Epidermal melanocyte (primary cell): ENCODE results near the gene PTOV1.

Source experiments
- DNase-seq: peaks from one replicate; pipeline ENCODE4 v3.0.0; 2011; ENCODE audit warnings: low spot score; ENCODE audit not compliant: insufficient read length

The PTOV1 gene

DNA sequence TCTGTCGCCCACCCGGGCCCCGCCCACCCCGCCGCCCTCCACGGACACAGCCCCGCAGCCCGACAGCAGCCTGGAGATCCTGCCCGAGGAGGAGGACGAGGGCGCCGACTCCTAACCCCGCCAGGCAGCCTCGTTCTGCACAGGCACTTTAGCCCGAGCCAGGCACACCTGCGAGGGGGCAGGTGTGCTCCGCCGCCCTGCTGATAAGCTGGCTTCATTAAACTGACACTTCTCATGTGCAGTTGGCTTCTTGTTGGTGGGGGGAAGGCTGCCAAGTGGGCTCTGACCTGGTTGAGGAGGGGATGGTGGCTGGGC, 37.5 kb downstream of the PTOV1 start:
- no peak for DNase-seq

DNA sequence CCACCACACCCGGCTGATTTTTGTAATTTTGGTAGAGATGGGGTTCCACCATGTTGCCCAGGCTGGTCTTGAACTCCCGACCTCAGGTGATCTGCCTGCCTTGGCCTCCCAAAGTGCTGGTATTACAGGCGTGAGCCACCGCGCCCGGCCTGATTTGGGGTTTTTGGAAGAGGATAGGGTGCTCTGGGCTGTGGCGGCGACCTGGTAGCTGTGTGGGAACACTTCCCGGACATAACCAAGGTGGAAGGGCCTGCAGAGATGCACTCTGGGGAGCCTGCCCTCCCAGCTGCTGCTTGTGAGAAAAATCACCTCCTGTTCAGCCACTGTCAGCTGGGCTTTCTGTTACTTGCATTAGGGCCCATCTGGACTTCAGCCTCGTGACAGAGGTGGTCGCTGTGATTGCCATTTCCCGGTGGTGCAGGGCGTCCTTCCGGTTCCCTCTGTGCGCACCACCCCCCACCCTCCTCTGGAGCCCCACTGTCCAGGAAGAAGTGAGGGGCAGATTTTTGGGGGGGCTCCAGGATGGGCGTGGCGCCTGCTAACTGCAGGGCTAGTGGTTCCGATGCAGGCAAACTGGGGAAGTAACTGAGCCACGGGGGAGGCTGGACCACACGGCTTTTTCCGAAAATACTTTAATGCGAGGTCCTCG, 38.2 kb downstream of the PTOV1 start:
- no peak for DNase-seq

DNA sequence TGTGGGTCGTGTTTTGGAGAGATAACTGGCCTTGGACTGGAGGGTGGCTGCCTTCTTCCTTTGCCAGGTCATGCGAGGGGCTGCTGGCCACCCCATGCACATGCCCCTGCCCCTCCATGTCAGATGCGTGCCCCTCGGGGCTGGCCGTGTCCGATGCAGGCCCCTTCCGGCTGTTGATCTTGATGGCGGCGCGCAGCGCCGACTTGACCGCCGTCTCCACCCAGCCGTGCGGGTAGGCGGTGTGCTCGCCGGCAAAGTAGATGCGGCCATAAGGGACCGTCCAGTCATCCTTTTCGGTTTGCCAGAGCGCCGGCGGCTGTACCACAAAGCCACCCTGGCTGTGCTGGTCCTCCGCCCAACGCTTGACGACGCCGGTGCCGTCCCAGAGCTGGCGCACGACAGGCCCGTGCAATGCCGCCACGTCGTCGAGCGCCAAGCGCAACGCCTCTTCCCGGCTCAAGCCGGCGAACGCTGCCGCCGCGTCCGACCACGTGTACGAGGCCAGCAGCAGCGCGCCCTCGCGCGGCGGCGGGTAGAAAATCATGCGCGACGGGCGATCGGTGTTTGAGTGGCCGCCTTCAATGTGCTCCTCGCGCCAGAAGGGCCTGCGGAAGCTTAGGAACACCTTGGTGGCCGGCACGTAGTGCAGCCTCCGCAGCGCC, 38.9 kb downstream of the PTOV1 start:
- DNase-seq, result no peak

DNA sequence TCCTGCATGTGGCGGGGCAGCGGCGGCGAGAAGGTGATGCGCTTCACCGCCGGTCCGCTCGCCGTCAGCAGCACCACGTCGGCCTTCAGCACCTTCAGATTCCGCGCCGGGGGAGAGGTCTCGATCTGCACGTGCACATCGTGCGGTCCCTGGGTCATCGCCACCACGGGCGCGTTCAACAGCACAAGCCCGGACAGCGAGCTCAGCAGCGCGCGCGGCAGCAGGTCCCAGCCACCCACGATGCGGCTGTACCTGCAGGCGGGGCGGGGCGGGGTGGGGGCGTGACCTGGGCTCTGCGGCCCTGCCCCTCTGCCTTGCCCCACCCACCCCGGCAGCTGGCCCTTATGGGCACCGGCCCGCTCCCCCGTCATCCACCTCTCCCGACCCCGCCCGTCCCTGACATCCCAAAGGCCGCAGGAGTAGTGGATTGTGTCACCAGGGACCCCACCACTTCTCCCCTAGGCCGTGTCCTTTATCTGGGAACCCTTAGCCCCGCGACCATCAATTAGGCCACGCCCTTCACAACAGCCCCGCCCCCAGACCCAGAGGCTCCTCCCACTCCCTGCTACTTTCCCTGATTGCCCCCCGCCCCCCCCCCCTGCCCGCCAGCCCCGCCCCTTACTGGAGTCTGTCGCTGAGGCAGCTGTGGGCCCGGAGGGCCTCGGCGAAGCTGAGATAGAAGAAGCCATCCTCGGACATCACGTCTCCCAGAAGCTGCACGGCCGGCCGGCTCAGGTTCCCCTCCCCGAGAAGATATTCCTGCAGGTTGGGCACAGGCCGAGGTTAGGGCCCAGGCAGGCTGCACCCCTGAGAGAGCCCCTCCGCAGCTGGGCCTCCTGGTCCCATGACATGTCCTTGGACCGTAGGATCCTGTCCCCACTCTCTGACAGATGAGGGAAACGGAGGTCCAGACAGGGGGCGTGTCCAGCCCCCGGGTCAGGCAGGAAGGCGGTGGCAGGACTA, 39.7 kb downstream of the PTOV1 start:
- DNase-seq, result no peak

DNA sequence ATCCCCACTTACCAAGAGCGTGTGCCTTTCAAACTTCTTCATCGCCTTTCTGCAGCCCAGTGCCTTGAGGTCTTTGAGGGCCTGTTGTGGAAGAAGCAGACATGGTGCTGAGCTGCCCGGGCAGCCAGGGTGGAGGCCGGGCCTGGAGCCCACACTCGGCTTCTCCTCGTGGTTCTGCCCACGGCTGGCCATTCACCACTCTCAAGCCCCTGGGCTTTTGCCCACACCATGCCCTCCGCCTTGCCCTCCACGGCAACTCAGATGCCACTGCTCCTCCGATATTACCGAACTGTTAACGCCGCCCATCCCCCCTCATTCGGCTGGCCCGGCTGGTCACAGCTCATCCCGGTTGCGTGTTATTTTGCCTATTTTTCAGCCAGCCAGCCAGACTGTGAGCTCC, 40.4 kb downstream of the PTOV1 start:
- DNase-seq, result no peak

DNA sequence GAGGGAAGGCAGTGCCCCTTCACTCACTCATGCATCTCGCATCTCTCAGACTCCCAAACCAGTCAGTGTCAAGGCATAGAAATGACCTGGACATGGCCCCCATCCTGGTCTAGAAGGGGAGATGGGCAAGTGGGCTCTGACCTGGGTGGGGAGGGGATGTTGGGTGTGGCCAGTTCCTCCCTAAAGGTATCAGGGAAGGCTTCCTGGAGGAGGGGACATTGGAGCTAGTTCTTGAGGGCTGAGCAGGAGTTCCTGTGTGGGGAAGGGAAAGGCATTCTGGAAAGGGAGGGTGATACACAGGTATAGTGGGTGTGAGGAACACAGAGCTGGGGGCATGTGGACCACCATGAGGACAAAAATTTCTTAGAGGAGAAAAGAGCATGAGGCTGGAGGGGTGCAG, 41.8 kb downstream of the PTOV1 start:
- no peak for DNase-seq

DNA sequence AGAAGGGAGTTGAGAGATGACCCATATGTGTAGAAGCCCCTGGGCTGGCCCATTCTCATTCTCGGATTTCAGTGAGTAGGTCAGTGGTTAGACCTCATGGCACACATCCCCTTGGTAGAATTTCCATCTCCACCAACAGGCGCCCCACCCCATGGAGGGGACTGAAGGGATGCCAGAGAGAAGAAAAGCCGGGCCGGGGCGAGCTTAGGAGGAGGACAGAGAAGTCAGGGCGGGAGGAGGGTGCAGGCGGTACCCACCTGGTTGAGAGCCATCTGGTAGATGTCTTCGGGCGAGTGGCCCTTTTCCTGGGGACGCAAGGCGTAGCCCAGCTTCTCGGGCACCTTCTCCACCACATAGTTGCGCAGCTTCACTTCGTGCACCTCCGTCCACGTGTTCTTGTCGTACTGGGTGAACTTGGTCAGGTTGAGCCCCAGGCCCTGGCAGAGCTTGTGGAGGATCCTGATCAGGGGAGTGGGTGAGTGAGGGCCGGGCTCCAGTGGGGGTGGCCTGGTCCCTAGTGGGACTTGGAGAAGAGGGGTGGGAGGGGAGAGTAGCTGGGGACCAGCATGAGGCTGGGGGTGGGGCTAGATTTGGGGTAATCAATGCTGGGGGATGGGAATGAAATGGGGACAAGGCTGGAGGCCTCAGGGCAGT, 43.2 kb downstream of the PTOV1 start:
- DNase-seq, result no peak

DNA sequence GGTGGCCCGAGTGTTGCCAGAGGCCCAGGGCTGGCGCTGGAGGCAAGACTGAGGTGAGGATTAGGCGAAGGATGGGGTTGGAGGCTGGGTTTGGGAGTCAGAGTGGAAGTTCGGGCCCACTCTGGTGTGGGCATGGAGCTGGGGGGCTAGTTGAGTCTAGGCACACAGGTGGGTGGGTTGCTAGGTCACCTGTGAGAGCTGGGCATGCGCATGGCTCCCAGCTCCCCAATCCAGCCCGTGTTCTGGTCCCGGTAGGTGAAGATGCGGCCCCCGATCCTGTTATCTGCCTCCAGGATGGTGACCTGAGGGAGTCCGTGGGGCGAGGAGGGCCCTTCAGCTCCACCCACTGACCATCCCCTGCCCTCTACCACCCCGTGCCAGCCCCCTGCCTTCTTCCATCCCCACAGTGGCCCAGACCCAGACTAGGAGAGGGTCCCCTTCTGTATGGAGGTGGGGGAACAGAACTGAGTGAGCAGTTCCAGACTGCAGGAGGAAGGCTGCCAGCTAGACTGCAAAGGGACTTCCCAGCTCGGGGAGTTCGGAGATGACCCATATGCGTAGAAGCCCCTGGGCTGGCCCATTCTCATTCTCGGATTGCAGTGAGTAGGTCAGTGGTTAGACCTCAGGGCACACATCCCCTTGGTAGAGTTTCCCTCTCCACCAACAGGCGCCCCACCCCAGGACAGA, 44.1 kb downstream of the PTOV1 start:
- no peak for DNase-seq

DNA sequence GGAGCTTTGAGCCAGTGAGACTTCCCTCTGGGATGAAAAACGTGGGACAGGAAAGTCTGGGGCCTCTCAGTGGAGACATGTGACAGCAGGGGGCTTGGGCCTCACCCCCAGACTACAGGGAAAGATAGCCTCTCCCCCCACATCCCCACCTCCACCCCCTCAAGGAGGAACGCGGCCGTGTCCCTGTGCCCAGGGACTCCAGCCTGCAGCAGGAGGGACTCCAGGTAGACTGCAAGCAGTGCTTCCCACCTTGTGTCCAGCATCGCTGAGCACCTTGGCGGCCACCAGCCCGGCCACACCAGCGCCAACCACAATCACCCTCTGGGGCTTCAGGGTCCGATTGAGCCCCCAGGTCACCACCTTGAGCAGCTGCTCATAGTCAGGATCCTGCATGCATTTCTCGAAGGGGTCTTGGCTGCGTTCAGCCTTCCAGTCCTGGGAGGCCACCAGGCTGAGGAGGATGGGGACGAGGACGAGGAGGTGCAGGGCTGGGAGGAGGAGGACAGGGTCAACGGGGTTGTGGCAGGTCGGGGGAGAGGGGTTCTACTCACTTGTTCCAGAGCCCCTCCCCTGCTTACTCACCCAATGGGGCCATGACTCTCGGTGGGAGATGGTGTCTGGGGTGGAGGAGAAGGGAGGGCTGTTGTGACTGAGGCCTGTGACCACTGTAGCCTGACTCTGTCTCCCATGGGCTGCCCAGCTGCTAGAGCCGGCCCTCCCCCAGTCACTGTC, 44.8 kb downstream of the PTOV1 start:
- DNase-seq, result no peak

DNA sequence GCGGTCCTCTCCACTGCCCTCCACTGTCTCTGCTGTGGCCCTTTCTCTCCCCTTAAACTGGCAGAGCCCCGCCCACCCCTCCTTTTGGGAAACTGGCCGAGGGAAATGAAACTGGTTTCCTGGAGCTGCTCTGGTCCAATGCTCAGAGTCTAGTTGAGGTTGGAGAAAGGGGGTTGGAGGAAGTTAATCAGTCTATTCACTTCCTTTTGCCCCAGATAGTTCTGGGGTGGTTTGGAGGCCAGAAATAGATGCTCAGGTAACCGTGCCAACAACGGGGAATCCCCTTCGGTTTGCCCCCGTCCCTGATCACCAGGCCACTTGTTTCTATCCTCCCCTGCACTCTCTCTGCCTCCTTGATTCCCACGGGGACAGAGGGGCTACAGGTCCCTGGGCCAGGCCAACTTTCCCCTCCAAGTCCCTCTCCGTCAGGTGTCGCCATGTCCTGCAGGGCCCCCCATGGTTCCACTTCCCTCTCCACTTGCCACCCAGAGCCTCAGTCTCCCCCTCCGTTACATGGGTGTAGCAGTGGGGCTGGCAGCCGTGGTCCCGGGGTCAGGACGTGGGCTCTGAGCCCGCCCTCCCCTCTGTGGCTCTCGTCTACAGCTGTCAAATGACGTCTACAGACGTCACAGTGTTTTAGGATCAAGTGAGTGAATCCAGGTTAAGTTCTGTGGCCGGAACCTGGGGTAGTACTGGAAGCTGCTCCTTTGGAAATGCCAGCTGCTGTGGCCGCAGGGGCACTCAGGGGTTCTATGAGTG, 46.1 kb downstream of the PTOV1 start, which contains the start of gene IL4I1:
IL4I1 (minus strand) TSS at position 25 of the 759 bp plus-strand sequence. CDS start 727 bp downstream, outside the sequence.
- DNase-seq, result no peak

DNA sequence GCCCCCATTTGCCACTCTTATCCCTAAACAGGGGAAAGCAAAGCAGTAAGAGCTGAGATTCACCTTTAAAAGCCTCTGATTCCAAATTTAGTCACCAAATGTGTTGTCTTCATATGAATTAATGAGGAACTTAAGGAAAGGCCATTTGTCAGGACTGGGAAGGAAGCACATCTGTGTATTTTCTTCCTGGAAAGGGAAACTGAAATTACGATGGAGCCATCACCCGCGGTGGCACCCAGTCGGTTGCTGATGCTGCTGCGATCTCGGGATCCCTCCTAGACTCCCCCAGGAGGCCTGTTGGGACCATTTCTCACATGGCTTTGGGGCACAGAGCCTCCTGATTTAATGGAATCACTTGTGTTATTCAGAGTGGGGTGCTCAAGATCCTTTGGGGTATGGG, 53.2 kb downstream of the PTOV1 start:
- no peak for DNase-seq

DNA sequence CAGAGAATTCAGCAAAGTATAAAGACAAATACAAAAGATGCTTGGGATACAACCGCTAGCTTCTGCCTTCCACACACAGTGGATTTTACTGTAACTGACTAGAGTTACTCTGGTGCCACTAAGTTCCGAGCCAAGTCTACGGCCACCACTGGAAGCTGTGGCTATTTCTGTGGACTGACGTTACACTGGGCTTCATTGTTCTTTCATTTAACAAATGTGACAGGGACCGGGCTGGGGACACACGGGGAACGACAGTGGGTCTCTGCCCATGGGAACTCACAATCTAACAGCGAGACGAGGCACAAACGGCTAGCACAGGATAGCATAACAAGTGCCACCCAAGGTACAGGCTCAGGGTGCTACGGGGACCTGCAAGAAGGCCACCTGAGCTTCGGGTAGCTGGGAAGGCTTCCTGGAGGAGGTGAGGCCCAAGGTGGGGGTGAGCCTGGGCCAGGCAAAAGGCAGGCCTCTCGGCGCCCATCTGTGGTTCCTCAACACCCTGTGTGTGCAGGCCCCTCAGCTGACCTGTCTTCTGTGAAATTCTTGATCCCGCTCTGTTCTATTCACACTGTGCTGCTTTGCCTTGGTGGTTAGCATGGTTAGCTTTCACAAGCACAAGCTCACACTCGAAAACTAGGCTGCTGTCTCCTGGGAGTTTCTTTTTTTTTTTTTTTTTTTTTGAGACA, 56.1 kb downstream of the PTOV1 start:
- DNase-seq, result no peak

DNA sequence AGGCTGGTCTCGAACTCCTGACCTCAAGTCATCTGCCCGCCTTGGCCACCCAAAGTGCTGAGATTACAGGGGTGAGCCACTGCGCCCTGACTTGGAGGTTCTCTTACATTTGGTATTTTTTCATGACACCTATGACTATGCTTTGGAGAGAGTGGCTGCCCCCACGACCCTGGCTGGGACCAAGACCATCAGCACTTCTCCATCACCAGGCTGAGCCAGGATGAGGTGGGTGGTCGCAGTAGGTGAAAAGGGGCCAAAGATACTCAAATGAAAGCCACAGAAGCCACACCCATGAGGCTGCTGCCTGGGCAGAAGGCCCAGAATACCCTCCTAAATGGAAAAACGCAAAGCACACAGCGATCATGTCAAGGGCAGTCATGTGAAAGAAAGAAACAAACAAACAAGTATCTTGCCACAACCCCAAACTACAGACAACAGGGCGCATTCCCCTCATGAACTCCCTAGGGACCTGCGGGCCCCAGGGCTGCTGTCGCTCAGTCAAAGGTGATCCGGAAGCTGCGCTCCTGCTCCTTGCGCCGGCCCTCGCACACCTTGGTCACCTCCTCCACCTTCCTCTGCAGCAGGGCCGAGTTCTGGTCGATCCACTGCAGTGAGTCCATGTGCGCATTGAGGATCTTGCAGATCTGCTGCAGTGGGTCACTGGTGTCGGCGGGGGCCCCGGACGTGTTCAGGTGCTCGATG, 56.9 kb downstream of the PTOV1 start:
- DNase-seq, result no peak

DNA sequence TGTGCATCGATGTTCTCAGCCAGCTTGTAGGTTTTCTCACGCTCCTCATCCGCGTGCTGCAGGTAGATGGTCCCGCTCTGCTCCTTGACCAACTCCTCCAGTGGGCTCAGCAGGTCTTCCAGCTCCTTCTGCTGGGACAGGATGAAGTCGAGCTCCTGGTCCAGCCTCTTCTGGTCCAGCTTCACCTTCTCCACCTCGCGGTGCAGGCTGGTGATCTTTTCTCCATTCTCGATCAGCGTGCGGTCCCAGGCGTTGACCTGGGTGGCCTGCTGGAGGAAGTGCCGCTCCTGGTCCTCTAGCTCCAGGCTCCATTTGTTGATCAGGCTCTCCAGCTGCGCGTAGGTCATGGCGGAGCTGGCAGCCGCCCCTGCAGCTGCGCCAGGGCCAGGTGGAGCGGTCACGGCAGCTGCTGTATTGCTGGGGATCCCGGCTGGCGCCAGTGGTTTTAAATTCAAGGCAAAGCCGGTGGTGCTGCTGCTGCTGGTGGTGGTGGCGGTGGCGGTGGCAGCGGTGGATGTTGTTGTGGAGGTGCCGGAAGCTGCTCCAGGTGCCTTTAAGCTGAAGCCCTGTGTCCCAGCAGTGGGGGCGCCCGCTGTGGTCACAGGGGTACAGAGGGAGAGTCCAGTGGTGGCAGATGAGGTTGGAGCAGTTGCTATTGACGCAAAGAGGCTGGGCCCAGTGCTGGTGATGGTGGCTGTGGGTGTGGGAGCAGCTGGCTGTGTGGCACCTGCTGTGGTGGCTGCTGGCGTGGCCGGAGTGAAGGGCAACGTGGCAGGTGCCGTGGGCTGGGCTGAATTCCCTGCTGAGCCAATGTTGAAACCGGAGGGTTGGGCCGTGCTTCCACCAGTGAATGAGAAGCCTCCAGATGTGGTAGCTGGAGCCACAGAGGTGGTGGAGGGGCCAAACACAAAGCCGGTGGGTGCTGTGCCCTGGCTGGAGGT, 57.8 kb downstream of the PTOV1 start:
- DNase-seq, result no peak

DNA sequence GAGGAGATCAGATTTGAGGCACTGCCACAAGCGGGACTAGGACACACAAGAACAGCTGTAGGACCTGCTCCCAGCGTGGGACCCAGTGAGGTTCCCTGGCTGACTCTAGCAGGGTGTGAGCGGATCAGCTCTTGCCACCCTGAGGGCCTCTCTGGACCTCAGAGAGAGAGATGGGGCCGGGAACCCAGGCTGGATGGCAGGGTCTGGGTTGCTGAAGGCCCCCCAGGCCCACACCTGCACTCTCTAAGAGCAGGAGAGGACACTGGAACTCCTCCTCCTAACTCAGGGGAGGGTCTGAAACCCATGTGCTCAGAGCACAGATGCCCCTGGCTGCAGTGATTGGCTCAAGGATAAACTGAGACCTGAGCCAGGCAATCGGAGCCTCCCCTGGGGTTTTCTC, 59.2 kb downstream of the PTOV1 start:
- DNase-seq, result no peak
